HepG2 (cell line): ENCODE measurements around the gene EVL. TPM values are rescaled to one million over a fixed set of nuclear protein-coding genes. Genes with fewer than 3 reads are reported as not detected.

Experiments
- ATAC-seq: fragments of 200-7000 bp; cut with Tn5 transposase; 3 replicates; pipeline ENCODE4 v1.9.1; 2020; ENCODE audit warnings: mild to moderate bottlenecking, moderate library complexity
- BruUV-seq: library from RNA; stranded (reverse); fragments of 400-500 nt; replicated peaks from 2 replicates; lab custom pipeline; 2021; lab: Mats Ljungman, UMichigan
- CTCF ChIA-PET: fragments of 300-600 bp; formaldehyde crosslinking; extraction: SDS; loops from one replicate; lab custom pipeline; 2021; ENCODE audit warnings: low total read pairs, inconsistent platforms, low intra/inter-chr PET ratio; lab: Yijun Ruan, JAX
- POLR2A ChIA-PET: fragments of 350-600 bp; sonication (Branson Sonifier 250); formaldehyde crosslinking; loops from one replicate; lab custom pipeline; 2020; ENCODE audit warnings: antibody characterized with exemption, inconsistent platforms; lab: Yijun Ruan, JAX
- DNase-seq: peaks from one replicate; pipeline ENCODE4 v3.0.0-alpha.2; 2015; ENCODE audit warnings: low spot score
- FAIRE-seq: peaks from 3 replicates; lab custom pipeline; 2011; peaks lifted over from hg19 to GRCh38; lab: Jason Lieb, UNC
- H2AFZ ChIP-seq: one replicate; pipeline ENCODE4 v1.6.1; 2011; ENCODE audit warnings: low read length, inconsistent platforms
- H3K27ac ChIP-seq: fragments of 300-600 bp; 3 replicates; pipeline ENCODE4 v1.8.0; 2011; ENCODE audit warnings: mixed run types, mild to moderate bottlenecking, mixed read lengths, low read length, inconsistent platforms; ENCODE audit not compliant: insufficient read depth; ENCODE audit errors: extremely low read length
- H3K27me3 ChIP-seq, 2 experiments: fragments of 200-600 bp in 1 of 2; 2 replicates in 1 of 2; 3 replicates in 1 of 2; pipeline versions ENCODE4 v1.6.0 to v1.8.0; 2011; ENCODE audit warnings: low read length in 2 of 2, mild to moderate bottlenecking in 2 of 2, moderate library complexity in 2 of 2, inconsistent platforms in 1 of 2; ENCODE audit not compliant: insufficient read depth in 2 of 2, control insufficient read depth in 1 of 2
- H3K36me3 ChIP-seq, 2 experiments: fragments of 200-600 bp in 1 of 2; replicated peaks in 1 of 2; 2 replicates in 1 of 2; 3 replicates in 1 of 2; pipeline versions ENCODE4 v1.5.1 to v1.8.0; 2011; ENCODE audit warnings: low read length in 2 of 2, inconsistent platforms in 1 of 2; ENCODE audit not compliant: insufficient read depth in 2 of 2, control insufficient read depth in 1 of 2
- H3K4me1 ChIP-seq: 2 replicates; pipeline ENCODE4 v1.5.1; 2012; ENCODE audit warnings: low read length, inconsistent platforms; ENCODE audit not compliant: insufficient read depth
- H3K4me2 ChIP-seq: 2 replicates; pipeline ENCODE4 v1.6.0; 2011; ENCODE audit warnings: low read depth, low read length, inconsistent platforms
- H3K4me3 ChIP-seq, 3 experiments: fragments of 200-600 bp in 1 of 3; sonication (generic), shearing (Covaris generic) in 1 of 3; replicated peaks in 1 of 3; 2 replicates each; pipeline ENCODE4 v1.5.1; 2011 to 2016; ENCODE audit warnings: low read length in 3 of 3, inconsistent platforms in 2 of 3, low read depth in 2 of 3, mild to moderate bottlenecking in 2 of 3, control low read depth in 1 of 3, mixed read lengths in 1 of 3; ENCODE audit not compliant: insufficient read depth in 1 of 3
- H3K79me2 ChIP-seq: one replicate; pipeline ENCODE4 v1.6.1; 2011; ENCODE audit warnings: low read length, inconsistent platforms; ENCODE audit not compliant: insufficient read depth
- H3K9ac ChIP-seq: 2 replicates; pipeline ENCODE4 v1.6.0; 2011; ENCODE audit warnings: mild to moderate bottlenecking, low read depth, low read length, inconsistent platforms; ENCODE audit not compliant: insufficient read depth
- H3K9me3 ChIP-seq: 2 replicates; pipeline ENCODE4 v1.5.1; 2012; ENCODE audit warnings: mild to moderate bottlenecking, low read length
- H4K20me1 ChIP-seq: 2 replicates; pipeline ENCODE4 v1.6.0; 2011; ENCODE audit warnings: inconsistent platforms, mild to moderate bottlenecking, low read length, moderate library complexity; ENCODE audit not compliant: insufficient read depth
- MTF1 ChIP-seq: sonication (generic); formaldehyde crosslinking; IDR thresholded peaks from 2 replicates; pipeline ENCODE4 v1.5.0; 2020; ENCODE audit warnings: missing genetic modification reagents
- ZFP62 ChIP-seq: sonication (generic); formaldehyde crosslinking; IDR thresholded peaks from 2 replicates; pipeline ENCODE4 v1.4.0; 2020; ENCODE audit warnings: missing genetic modification reagents
- ZNF234 ChIP-seq: sonication (generic); formaldehyde crosslinking; conservative IDR thresholded peaks from 2 replicates; pipeline ENCODE4 v1.5.1; 2020; ENCODE audit warnings: mild to moderate bottlenecking, missing genetic modification reagents
- ZNF652 ChIP-seq: IDR thresholded peaks from 2 replicates; pipeline ENCODE4 v1.6.1; 2016; ENCODE audit warnings: low read depth, borderline replicate concordance
- ZNF790 ChIP-seq: sonication (generic); formaldehyde crosslinking; IDR thresholded peaks from 2 replicates; pipeline ENCODE4 v1.8.0; 2022; ENCODE audit warnings: missing genetic modification reagents, mild to moderate bottlenecking, borderline replicate concordance
- WGBS: methylation state at CpG from one replicate; pipeline ENCODE4 v1.1.6; 2017; ENCODE audit warnings: low lambda C conversion rate; 5-methylcytosine and 5-hydroxymethylcytosine counted together
- in situ Hi-C: cut with HindIII; loops from 2 replicates; pipeline ENCODE4 v1.10.0; 2017; ENCODE audit warnings: low pct_unique_long_range_greater_than_20kb; ENCODE audit not compliant: extremely low pct_ligation_motif_present
- intact Hi-C: fragments of 100-400 bp; cut with micrococcal nuclease; formaldehyde crosslinking; loops from one replicate; pipeline ENCODE4 v1.10.0; 2022; ENCODE audit not compliant: unreplicated experiment
- polyA plus RNA-seq, 8 experiments: library from polyadenylated mRNA; depleted of rRNA in 3 of 8; stranded (reverse) in 7 of 8; unstranded in 1 of 8; fragments of >200 nt; fragmentation: Illumina TruSeq in 4 of 8; extraction: Trizol in 4 of 8; gene quantifications; 2 replicates each; pipeline versions ENCODE4 v1.2.1 to v1.2.3, GENCODE V29; 2011 to 2016; ENCODE audit warnings: low read depth in 4 of 8, missing spikeins in 1 of 8, mixed read lengths in 1 of 8; ENCODE audit not compliant: insufficient read depth in 1 of 8
- total RNA-seq, 5 experiments: library from RNA; depleted of rRNA; stranded (reverse); fragments of >200 nt; fragmentation: Illumina TruSeq; extraction: Trizol; gene quantifications; 2 replicates each; pipeline ENCODE4 v1.2.3, GENCODE V29; 2016; ENCODE audit warnings: low read depth in 1 of 5
- TF ChIP-seq, protein P1 (sequence below): sonication (generic); formaldehyde crosslinking; IDR thresholded peaks from 2 replicates; pipeline ENCODE4 v1.4.0; 2020; ENCODE audit warnings: missing genetic modification reagents

Gene EVL
- total and polyA plus RNA-seq, 2 of the 13 experiments (the other 11 are each of a cell fraction or from before 2014, with no cell fraction given), result 15.1 to 31.2 TPM

DNA sequence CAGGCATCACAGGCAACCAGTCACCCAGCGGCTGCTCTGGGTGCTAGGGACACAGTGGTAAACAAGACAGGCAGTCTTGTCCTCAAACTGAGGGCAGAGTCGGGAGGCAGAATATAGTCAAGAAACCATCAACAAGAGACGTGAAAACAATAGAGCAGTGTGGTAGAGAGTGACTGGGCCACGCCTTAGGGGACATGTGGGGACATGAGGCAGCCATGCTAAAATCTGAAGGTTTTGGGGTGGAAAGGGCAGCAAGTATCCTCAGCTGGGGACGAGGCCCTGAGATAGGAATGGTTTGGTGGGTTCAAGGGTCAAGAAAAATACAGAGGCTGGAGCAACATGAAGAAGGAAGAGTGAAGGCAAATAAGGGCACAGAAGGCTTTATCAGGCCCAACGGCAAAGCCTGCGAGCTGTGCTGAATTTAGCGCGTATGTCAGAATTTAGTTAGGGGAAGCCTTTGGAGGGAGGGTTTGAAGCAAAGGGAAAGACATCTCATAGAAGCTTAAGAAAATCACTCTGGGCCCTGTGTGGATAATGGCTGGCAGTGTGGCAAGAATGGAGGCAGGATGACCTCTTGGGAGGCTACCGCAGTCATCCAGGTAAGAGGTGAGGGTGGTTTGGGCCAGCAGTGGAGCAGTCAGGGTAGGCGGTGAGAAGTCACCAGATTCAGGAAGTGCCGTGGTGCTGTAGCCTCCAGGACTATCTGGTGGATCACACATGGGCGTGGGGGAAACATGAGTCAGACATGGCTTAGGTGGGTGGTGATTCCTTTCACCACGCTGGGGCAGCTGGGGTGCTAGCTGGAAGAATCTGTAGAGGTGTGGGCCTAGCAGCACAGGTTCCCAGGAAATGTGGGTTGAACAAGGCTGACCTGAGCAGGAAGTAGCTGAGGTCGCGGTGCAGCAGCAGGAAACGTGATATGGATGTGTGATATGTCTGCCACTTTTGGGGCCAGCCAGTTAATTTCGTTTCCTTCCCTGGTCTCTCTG is 3.0 kb downstream of the EVL start:
- in situ Hi-C loops (no loop called here), intact Hi-C loops (no loop called here)
- DNase-seq (no peak), FAIRE-seq (no peak), ATAC-seq (no peak)
- TF ChIP-seq MTF1 (CRISPR knock-in tag) (no peak), ZFP62 (no peak), ZNF790 (CRISPR knock-in tag) (no peak), ZNF234 (CRISPR knock-in tag) (no peak), ZNF652 (no peak)
- TF ChIP-seq, protein P1, sequence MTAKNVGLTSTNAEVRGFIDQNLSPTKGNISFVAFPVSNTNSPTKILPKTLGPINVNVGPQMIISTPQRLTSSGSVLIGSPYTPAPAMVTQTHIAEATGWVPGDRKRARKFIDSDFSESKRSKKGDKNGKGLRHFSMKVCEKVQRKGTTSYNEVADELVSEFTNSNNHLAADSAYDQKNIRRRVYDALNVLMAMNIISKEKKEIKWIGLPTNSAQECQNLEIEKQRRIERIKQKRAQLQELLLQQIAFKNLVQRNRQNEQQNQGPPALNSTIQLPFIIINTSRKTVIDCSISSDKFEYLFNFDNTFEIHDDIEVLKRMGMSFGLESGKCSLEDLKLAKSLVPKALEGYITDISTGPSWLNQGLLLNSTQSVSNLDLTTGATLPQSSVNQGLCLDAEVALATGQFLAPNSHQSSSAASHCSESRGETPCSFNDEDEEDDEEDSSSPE (CRISPR knock-in tag), result no peak
- Histone ChIP-seq H4K20me1 (no peaks in the 10 kb centered on the region), H3K27ac (no peak overlapping the region), H3K4me1 (peaks cover 10% of the 10 kb centered on the region), H3K9ac (no peak overlapping the region), H3K4me3 (no peak overlapping the region), H3K79me2 (no peaks in the 10 kb centered on the region), H3K27me3 (no peaks in the 10 kb centered on the region), H3K36me3 (no peaks in the 10 kb centered on the region), H3K9me3 (no peaks in the 10 kb centered on the region), H3K4me2 (no peak overlapping the region), H2AFZ (no peak overlapping the region)
- POLR2A ChIA-PET, result no interaction called here
- BruUV-seq, result no TSS peak
- WGBS, result 95% methylated on average over 18 of the region's 18 CpGs
- CTCF ChIA-PET, result no interaction called here
